Activated T-helper 2 cell treated with anti-CD3 and anti-CD28 coated beads, Interferon-gamma antibody, Interleukin-2, Interleukin-4, amounts not matched to agents 10 μg/mL and 5 μg/mL and 100 μg/mL, durations not matched to agents 14 hours and 24 hours and 36 hours (primary cell): ENCODE results near the gene PTPRN2. TPM values are rescaled to one million over a fixed set of nuclear protein-coding genes. Genes with fewer than 3 reads are reported as not detected.

Experiments used
- DNase-seq: peaks from one replicate; pipeline ENCODE4 v3.0.0; 2021; ENCODE audit warnings: low spot score
- H3K27ac Mint-ChIP-seq: one replicate; pipeline ENCODE4 v1.8.0; 2021; ENCODE audit warnings: mixed read lengths
- H3K27me3 Mint-ChIP-seq: one replicate; pipeline ENCODE4 v1.8.0; 2021; ENCODE audit warnings: low read depth, mixed read lengths
- H3K36me3 Mint-ChIP-seq: one replicate; pipeline ENCODE4 v1.8.0; 2021; ENCODE audit warnings: low read depth, mixed read lengths
- H3K4me1 Mint-ChIP-seq: one replicate; pipeline ENCODE4 v1.8.0; 2021; ENCODE audit warnings: low read depth, mixed read lengths
- H3K4me3 Mint-ChIP-seq: one replicate; pipeline ENCODE4 v1.8.0; 2021; ENCODE audit warnings: low read depth, mild to moderate bottlenecking, moderate library complexity, mixed read lengths
- H3K9me3 Mint-ChIP-seq: one replicate; pipeline ENCODE4 v1.8.0; 2021; ENCODE audit warnings: mixed read lengths
- intact Hi-C: fragments of 100-400 bp; cut with micrococcal nuclease; formaldehyde crosslinking; loops from one replicate; pipeline ENCODE4 v1.15.1; 2023
- total RNA-seq: library from RNA; stranded (reverse); gene quantifications from 2 replicates; pipeline ENCODE4 v1.2.3, GENCODE V29; 2022

PTPRN2 gene
- total RNA-seq, 1 donor from 2014 or later, result 1.3 TPM

GRCh38 chr7:157864911-157865310, 722.7 kb downstream of the PTPRN2 start:
- Mint-ChIP-seq H3K4me1 (no peaks in the 10 kb centered on the region), H3K36me3 (no peaks in the 10 kb centered on the region), H3K27ac (no peak overlapping the region), H3K4me3 (no peak overlapping the region), H3K9me3 (no peaks in the 10 kb centered on the region), H3K27me3 (no peaks in the 10 kb centered on the region)
- DNase-seq, result no peak
- intact Hi-C loops, result no loop called here

GRCh38 chr7:157863906-157864810, 723.5 kb downstream of the PTPRN2 start:
- Mint-ChIP-seq H3K27ac (no peak overlapping the region), H3K27me3 (no peaks in the 10 kb centered on the region), H3K4me1 (no peaks in the 10 kb centered on the region), H3K9me3 (no peaks in the 10 kb centered on the region), H3K36me3 (no peaks in the 10 kb centered on the region), H3K4me3 (no peak overlapping the region)
- intact Hi-C loops, result no loop called here
- no peak for DNase-seq

GRCh38 chr7:157863176-157863575, 724.4 kb downstream of the PTPRN2 start:
- no peak overlapping the region for H3K27ac Mint-ChIP-seq
- H3K4me1 Mint-ChIP-seq, result no peaks in the 10 kb centered on the region
- no peak overlapping the region for H3K4me3 Mint-ChIP-seq
- intact Hi-C loops, result no loop called here
- no peaks in the 10 kb centered on the region for H3K9me3 Mint-ChIP-seq
- DNase-seq, result no peak
- no peaks in the 10 kb centered on the region for H3K27me3 Mint-ChIP-seq
- H3K36me3 Mint-ChIP-seq, result no peaks in the 10 kb centered on the region

- Mint-ChIP-seq H3K9me3 (no peaks in the 10 kb centered on the region), H3K4me3 (no peak overlapping the region), H3K27me3 (no peaks in the 10 kb centered on the region), H3K4me1 (no peaks in the 10 kb centered on the region), H3K27ac (no peak overlapping the region), H3K36me3 (no peaks in the 10 kb centered on the region)
- intact Hi-C loops, result no loop called here
- no peak for DNase-seq
Observed at GRCh38 chr7:157862731-157863130, 724.9 kb downstream of the PTPRN2 start.

- DNase-seq, result no peak
- Mint-ChIP-seq H3K27ac (no peak overlapping the region), H3K4me1 (no peaks in the 10 kb centered on the region), H3K36me3 (no peaks in the 10 kb centered on the region), H3K27me3 (no peaks in the 10 kb centered on the region), H3K4me3 (no peak overlapping the region), H3K9me3 (no peaks in the 10 kb centered on the region)
- intact Hi-C loops, result no loop called here
Observed at GRCh38 chr7:157861551-157861950, 726.1 kb downstream of the PTPRN2 start.

- Mint-ChIP-seq H3K4me3 (no peak overlapping the region), H3K9me3 (no peaks in the 10 kb centered on the region), H3K4me1 (no peaks in the 10 kb centered on the region), H3K27ac (no peak overlapping the region), H3K36me3 (no peaks in the 10 kb centered on the region), H3K27me3 (no peaks in the 10 kb centered on the region)
- no peak for DNase-seq
- intact Hi-C loops, result no loop called here
Observed at GRCh38 chr7:157861031-157861491, 726.6 kb downstream of the PTPRN2 start.

GRCh38 chr7:157860406-157860805, 727.2 kb downstream of the PTPRN2 start:
- intact Hi-C loops, result no loop called here
- Mint-ChIP-seq H3K4me3 (no peak overlapping the region), H3K27ac (no peak overlapping the region), H3K4me1 (no peaks in the 10 kb centered on the region), H3K27me3 (no peaks in the 10 kb centered on the region), H3K36me3 (no peaks in the 10 kb centered on the region), H3K9me3 (no peaks in the 10 kb centered on the region)
- DNase-seq, result no peak

GRCh38 chr7:157859915-157860314, 727.7 kb downstream of the PTPRN2 start:
- Mint-ChIP-seq H3K27me3 (no peaks in the 10 kb centered on the region), H3K27ac (no peak overlapping the region), H3K4me3 (no peak overlapping the region), H3K4me1 (no peaks in the 10 kb centered on the region), H3K9me3 (no peaks in the 10 kb centered on the region), H3K36me3 (no peaks in the 10 kb centered on the region)
- intact Hi-C loops, result no loop called here
- no peak for DNase-seq

- DNase-seq, result no peak
- Mint-ChIP-seq H3K4me1 (no peaks in the 10 kb centered on the region), H3K36me3 (no peaks in the 10 kb centered on the region), H3K4me3 (no peak overlapping the region), H3K27ac (no peak overlapping the region), H3K27me3 (no peaks in the 10 kb centered on the region), H3K9me3 (no peaks in the 10 kb centered on the region)
- intact Hi-C loops, result no loop called here
Observed at GRCh38 chr7:157857578-157858075, 730.0 kb downstream of the PTPRN2 start.

GRCh38 chr7:157856873-157857577, 730.6 kb downstream of the PTPRN2 start:
- Mint-ChIP-seq H3K36me3 (no peaks in the 10 kb centered on the region), H3K27me3 (no peaks in the 10 kb centered on the region), H3K4me1 (no peaks in the 10 kb centered on the region), H3K9me3 (no peaks in the 10 kb centered on the region), H3K27ac (no peak overlapping the region), H3K4me3 (no peak overlapping the region)
- no peak for DNase-seq
- intact Hi-C loops, result no loop called here

- DNase-seq, result no peak
- H3K4me1 Mint-ChIP-seq, result peaks cover 7% of the 10 kb centered on the region
- no peaks in the 10 kb centered on the region for H3K36me3 Mint-ChIP-seq
- intact Hi-C loops, result no loop called here
- no peak overlapping the region for H3K27ac Mint-ChIP-seq
- no peaks in the 10 kb centered on the region for H3K9me3 Mint-ChIP-seq
- H3K27me3 Mint-ChIP-seq, result no peaks in the 10 kb centered on the region
- H3K4me3 Mint-ChIP-seq, result no peak overlapping the region
Observed at GRCh38 chr7:157855452-157856213, 732.0 kb downstream of the PTPRN2 start.

- H3K27me3 Mint-ChIP-seq, result no peaks in the 10 kb centered on the region
- DNase-seq, result no peak
- no peaks in the 10 kb centered on the region for H3K36me3 Mint-ChIP-seq
- H3K27ac Mint-ChIP-seq, result no peak overlapping the region
- intact Hi-C loops, result no loop called here
- no peaks in the 10 kb centered on the region for H3K9me3 Mint-ChIP-seq
- no peak overlapping the region for H3K4me3 Mint-ChIP-seq
- peaks cover 7% of the 10 kb centered on the region for H3K4me1 Mint-ChIP-seq
Observed at GRCh38 chr7:157855016-157855415, 732.6 kb downstream of the PTPRN2 start.
